Neural cell (in vitro differentiated cells): ENCODE data around the gene GNA12.

ENCODE experiments used
- EP300 ChIP-seq: fragments of 450-650 bp; conservative IDR thresholded peaks from 2 replicates; pipeline ENCODE4 v1.6.1; 2014; ENCODE audit warnings: antibody characterized with exemption, mild to moderate bottlenecking, moderate library complexity; ENCODE audit not compliant: poor library complexity, severe bottlenecking
- EZH2 ChIP-seq: fragments of 200-600, 300-800 bp; shearing (Covaris generic), sonication (generic); IDR thresholded peaks from 2 replicates; pipeline ENCODE4 v1.6.1; 2014; ENCODE audit warnings: antibody characterized with exemption, low read length, borderline replicate concordance, mild to moderate bottlenecking; ENCODE audit not compliant: insufficient read depth, poor library complexity, severe bottlenecking
- MXI1 ChIP-seq: fragments of 450-650 bp; conservative IDR thresholded peaks from 2 replicates; pipeline ENCODE4 v1.6.1; 2014; ENCODE audit warnings: antibody characterized with exemption, mild to moderate bottlenecking; ENCODE audit not compliant: poor library complexity, severe bottlenecking
- POLR2AphosphoS5 ChIP-seq: IDR thresholded peaks from 2 replicates; pipeline ENCODE4 v1.6.1; 2012
- RAD21 ChIP-seq: fragments of 450-650 bp; conservative IDR thresholded peaks from 2 replicates; pipeline ENCODE4 v1.6.1; 2014; ENCODE audit warnings: antibody characterized with exemption, mild to moderate bottlenecking, moderate library complexity
- SMC3 ChIP-seq: fragments of 450-650 bp; conservative IDR thresholded peaks from 2 replicates; pipeline ENCODE4 v1.6.1; 2014; ENCODE audit warnings: antibody characterized with exemption, mild to moderate bottlenecking, moderate library complexity; ENCODE audit not compliant: poor library complexity
- TAF1 ChIP-seq: IDR thresholded peaks from 2 replicates; pipeline ENCODE4 v1.6.1; 2012; ENCODE audit warnings: low read depth
- TF ChIP-seq, protein P1 (sequence below): fragments of 450-650 bp; IDR thresholded peaks from 2 replicates; pipeline ENCODE4 v1.5.1; 2014; ENCODE audit warnings: antibody characterized with exemption, mild to moderate bottlenecking, moderate library complexity; ENCODE audit not compliant: poor library complexity, severe bottlenecking
- TF ChIP-seq, protein P2 (sequence below): IDR thresholded peaks from 2 replicates; pipeline ENCODE4 v1.6.1; 2012; ENCODE audit warnings: borderline replicate concordance

DNA sequence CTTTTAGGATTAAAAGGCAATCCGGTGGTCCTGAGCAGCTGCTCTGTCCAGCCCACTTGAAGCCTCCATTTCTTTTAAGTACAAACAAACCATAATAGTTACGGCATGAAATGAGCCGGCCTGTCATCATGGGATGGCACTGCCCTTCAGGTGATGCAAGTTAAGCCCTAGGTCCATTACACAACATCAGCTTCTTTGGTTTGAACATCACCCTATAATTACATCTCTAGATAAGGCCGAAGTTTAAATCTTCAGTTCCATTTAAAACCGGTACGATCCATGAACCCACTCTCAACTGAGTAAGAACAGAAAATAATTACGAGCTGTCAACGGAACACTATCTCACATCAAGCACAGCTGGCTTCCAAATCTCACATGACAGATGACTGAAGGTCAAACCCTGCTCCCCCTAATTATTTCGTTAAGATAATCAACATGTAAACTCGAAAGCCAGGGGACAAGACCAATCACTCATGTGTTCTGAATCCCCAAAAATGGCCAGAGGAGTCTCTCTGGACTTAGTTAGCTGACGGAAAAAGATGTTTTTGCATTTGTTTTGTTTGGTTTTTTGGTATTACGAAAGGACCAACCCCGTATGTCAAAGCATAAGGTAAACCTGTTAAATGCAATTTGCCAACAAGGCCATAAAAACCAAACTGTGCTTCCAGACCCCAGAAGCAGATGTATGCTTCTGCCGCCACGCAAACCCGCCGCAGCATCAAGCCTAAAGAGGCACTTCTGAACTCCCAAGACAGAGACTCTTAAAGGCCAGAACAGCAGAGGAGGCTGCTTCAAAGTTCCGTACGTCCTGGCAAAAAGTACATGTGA is 10.8 kb downstream of the GNA12 start:
- TF ChIP-seq, protein P1, sequence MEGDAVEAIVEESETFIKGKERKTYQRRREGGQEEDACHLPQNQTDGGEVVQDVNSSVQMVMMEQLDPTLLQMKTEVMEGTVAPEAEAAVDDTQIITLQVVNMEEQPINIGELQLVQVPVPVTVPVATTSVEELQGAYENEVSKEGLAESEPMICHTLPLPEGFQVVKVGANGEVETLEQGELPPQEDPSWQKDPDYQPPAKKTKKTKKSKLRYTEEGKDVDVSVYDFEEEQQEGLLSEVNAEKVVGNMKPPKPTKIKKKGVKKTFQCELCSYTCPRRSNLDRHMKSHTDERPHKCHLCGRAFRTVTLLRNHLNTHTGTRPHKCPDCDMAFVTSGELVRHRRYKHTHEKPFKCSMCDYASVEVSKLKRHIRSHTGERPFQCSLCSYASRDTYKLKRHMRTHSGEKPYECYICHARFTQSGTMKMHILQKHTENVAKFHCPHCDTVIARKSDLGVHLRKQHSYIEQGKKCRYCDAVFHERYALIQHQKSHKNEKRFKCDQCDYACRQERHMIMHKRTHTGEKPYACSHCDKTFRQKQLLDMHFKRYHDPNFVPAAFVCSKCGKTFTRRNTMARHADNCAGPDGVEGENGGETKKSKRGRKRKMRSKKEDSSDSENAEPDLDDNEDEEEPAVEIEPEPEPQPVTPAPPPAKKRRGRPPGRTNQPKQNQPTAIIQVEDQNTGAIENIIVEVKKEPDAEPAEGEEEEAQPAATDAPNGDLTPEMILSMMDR, result no peak
- TF ChIP-seq EZH2 (no peak), EP300 (no peak), POLR2AphosphoS5 (no peak), TAF1 (no peak), SMC3 (no peak), RAD21 (no peak), MXI1 (no peak)
- TF ChIP-seq, protein P2, sequence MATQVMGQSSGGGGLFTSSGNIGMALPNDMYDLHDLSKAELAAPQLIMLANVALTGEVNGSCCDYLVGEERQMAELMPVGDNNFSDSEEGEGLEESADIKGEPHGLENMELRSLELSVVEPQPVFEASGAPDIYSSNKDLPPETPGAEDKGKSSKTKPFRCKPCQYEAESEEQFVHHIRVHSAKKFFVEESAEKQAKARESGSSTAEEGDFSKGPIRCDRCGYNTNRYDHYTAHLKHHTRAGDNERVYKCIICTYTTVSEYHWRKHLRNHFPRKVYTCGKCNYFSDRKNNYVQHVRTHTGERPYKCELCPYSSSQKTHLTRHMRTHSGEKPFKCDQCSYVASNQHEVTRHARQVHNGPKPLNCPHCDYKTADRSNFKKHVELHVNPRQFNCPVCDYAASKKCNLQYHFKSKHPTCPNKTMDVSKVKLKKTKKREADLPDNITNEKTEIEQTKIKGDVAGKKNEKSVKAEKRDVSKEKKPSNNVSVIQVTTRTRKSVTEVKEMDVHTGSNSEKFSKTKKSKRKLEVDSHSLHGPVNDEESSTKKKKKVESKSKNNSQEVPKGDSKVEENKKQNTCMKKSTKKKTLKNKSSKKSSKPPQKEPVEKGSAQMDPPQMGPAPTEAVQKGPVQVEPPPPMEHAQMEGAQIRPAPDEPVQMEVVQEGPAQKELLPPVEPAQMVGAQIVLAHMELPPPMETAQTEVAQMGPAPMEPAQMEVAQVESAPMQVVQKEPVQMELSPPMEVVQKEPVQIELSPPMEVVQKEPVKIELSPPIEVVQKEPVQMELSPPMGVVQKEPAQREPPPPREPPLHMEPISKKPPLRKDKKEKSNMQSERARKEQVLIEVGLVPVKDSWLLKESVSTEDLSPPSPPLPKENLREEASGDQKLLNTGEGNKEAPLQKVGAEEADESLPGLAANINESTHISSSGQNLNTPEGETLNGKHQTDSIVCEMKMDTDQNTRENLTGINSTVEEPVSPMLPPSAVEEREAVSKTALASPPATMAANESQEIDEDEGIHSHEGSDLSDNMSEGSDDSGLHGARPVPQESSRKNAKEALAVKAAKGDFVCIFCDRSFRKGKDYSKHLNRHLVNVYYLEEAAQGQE, result no peak
